ENCODE results near the gene BCO1.

Gene BCO1

DNA sequence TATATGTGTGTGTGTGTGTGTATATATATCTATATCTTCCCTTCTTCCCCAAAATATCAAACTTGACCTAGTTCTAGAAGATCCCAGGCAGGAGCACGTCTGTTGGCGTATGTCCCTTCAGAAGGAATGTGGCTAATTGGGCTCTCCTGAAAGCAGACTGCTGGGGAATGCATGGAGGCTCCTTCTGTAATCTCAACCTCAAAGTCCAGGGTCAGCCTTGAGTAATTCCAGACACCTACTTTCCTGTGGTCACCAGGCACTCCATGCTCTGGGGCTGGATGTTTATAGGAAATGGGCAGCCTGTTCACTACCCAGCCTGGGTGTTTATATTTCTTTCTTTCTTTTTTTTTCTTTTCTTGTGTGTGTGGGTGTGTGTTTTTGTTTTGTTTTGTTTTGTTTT is 13.4 kb downstream of the BCO1 start:
- no peaks in the 10 kb centered on the region for H3F3A ChIP-seq (ENCODE audit: insufficient read depth, low read length)
- H3K4me1 ChIP-seq (ENCODE audit: insufficient read depth, low read length, severe bottlenecking) = no peaks in the 10 kb centered on the region
- no peak overlapping the region for H3K4me2 ChIP-seq (ENCODE audit: low read length)
- peaks cover 4% of the 10 kb centered on the region; the same call in 1 of the 2 replicates for H3K27me3 ChIP-seq (ENCODE audit: insufficient read depth, low read length)
- no peak overlapping the region for H2AFZ ChIP-seq (ENCODE audit: low read length)
- no peak overlapping the region for H3K4me3 ChIP-seq (ENCODE audit: low read depth, low read length, poor library complexity, severe bottlenecking)
- no peak overlapping the region for H3K27ac ChIP-seq (ENCODE audit: low read depth, low read length, poor library complexity, severe bottlenecking)
- no peaks in the 10 kb centered on the region for H3K9me3 ChIP-seq (ENCODE audit: low read length)
- TF ChIP-seq, protein P1, sequence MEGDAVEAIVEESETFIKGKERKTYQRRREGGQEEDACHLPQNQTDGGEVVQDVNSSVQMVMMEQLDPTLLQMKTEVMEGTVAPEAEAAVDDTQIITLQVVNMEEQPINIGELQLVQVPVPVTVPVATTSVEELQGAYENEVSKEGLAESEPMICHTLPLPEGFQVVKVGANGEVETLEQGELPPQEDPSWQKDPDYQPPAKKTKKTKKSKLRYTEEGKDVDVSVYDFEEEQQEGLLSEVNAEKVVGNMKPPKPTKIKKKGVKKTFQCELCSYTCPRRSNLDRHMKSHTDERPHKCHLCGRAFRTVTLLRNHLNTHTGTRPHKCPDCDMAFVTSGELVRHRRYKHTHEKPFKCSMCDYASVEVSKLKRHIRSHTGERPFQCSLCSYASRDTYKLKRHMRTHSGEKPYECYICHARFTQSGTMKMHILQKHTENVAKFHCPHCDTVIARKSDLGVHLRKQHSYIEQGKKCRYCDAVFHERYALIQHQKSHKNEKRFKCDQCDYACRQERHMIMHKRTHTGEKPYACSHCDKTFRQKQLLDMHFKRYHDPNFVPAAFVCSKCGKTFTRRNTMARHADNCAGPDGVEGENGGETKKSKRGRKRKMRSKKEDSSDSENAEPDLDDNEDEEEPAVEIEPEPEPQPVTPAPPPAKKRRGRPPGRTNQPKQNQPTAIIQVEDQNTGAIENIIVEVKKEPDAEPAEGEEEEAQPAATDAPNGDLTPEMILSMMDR (IDR thresholded peaks at IDR 0.05; ENCODE audit: low read length) = no peak
- no peak for TF ChIP-seq EZH2 (IDR thresholded peaks at IDR 0.05; ENCODE audit: borderline replicate concordance, low read length)
- no peaks in the 10 kb centered on the region for H3K9me2 ChIP-seq (ENCODE audit: low read depth, low read length)
- no peaks in the 10 kb centered on the region for H4K20me1 ChIP-seq (ENCODE audit: insufficient read depth, low read length)
- no peaks in the 10 kb centered on the region for H3K79me2 ChIP-seq (ENCODE audit: insufficient read depth, low read length)
- H3K36me3 ChIP-seq (ENCODE audit: insufficient read depth, low read length) = no peaks in the 10 kb centered on the region
- no peak overlapping the region for H3K9ac ChIP-seq (ENCODE audit: low read length)

DNA sequence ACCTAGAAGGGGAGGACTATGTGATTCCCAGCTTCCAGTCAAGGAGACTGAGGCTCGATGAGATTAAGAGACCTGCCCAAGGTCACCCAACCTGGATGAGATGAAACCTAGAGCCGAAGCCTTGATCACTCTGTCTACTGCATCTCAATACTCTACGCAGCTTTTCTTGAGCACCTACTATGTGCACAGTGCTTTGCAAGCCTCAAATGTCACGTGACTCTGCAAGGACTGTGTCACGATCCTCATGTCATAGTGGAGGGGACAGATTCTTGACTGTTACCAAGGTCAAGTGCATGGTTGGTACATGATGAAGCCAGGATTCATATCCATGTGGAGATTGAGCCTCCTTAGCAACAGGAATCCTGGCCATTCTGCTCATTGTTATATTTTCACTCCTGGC is 14.7 kb downstream of the BCO1 start:
- H3K36me3 ChIP-seq (ENCODE audit: insufficient read depth, low read length) = no peaks in the 10 kb centered on the region; the same call in 1 of the 2 replicates
- H3K4me1 ChIP-seq (ENCODE audit: insufficient read depth, low read length, severe bottlenecking) = no peaks in the 10 kb centered on the region
- H2AFZ ChIP-seq (ENCODE audit: low read length) = no peak overlapping the region
- H3K4me3 ChIP-seq (ENCODE audit: low read depth, low read length, poor library complexity, severe bottlenecking) = no peak overlapping the region
- no peaks in the 10 kb centered on the region for H3K79me2 ChIP-seq (ENCODE audit: insufficient read depth, low read length)
- H3K9me2 ChIP-seq (ENCODE audit: low read depth, low read length) = no peaks in the 10 kb centered on the region
- no peak overlapping the region for H3K4me2 ChIP-seq (ENCODE audit: low read length)
- H4K20me1 ChIP-seq (ENCODE audit: insufficient read depth, low read length) = no peaks in the 10 kb centered on the region
- H3K27me3 ChIP-seq (ENCODE audit: insufficient read depth, low read length) = peaks cover 8% of the 10 kb centered on the region; the same call in 1 of the 2 replicates
- no peak overlapping the region for H3K9ac ChIP-seq (ENCODE audit: low read length)
- no peaks in the 10 kb centered on the region for H3F3A ChIP-seq (ENCODE audit: insufficient read depth, low read length)
- H3K9me3 ChIP-seq (ENCODE audit: low read length) = no peaks in the 10 kb centered on the region
- no peak overlapping the region for H3K27ac ChIP-seq (ENCODE audit: low read depth, low read length, poor library complexity, severe bottlenecking)
- no peak for TF ChIP-seq EZH2 (IDR thresholded peaks at IDR 0.05; ENCODE audit: borderline replicate concordance, low read length)
- TF ChIP-seq, protein P1 (IDR thresholded peaks at IDR 0.05; ENCODE audit: low read length) = no peak

DNA sequence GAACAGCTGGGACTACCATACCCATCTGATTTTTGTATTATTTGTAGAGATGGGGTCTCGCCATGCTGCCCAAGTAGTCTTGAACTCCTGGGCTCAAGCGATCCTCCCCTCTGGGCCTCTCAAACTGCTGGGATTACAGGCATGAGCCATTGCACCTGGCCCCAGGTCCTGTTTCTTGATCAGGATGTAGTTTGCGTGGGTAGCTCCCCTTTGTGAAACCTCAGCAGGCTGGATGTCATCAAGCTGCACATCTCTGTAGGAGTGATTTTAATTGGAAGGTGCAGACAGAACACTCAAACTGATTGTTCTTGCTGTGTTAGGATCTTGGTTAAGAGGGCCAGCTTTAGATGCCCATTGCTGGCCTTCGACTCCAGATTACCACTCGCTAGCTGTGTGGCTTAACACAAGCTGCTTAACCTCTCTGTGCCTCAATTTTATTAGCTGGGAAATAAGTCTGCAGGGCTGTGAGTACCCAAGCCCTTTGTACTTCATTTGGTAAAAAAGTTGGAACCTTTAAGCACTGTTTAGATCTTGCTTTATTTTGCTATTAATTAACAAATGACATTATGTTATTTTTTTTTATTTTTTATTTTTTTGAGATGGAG is 16.5 kb downstream of the BCO1 start:
- Histone ChIP-seq H3K4me3 (ENCODE audit: low read depth, low read length, poor library complexity, severe bottlenecking) (no peak overlapping the region), H3K9ac (ENCODE audit: low read length) (no peak overlapping the region), H3K27me3 (ENCODE audit: insufficient read depth, low read length) (peaks cover 10% of the 10 kb centered on the region; the same call in 1 of the 2 replicates), H3K9me2 (ENCODE audit: low read depth, low read length) (no peaks in the 10 kb centered on the region), H3K4me2 (ENCODE audit: low read length) (no peak overlapping the region), H2AFZ (ENCODE audit: low read length) (no peak overlapping the region), H4K20me1 (ENCODE audit: insufficient read depth, low read length) (no peaks in the 10 kb centered on the region), H3K79me2 (ENCODE audit: insufficient read depth, low read length) (no peaks in the 10 kb centered on the region), H3K27ac (ENCODE audit: low read depth, low read length, poor library complexity, severe bottlenecking) (no peak overlapping the region), H3F3A (ENCODE audit: insufficient read depth, low read length) (no peaks in the 10 kb centered on the region), H3K4me1 (ENCODE audit: insufficient read depth, low read length, severe bottlenecking) (no peaks in the 10 kb centered on the region), H3K9me3 (ENCODE audit: low read length) (0 out of 2 replicates have a peak, but pooled peaks cover 4% of the 10 kb centered on the region), H3K36me3 (ENCODE audit: insufficient read depth, low read length) (no peaks in the 10 kb centered on the region; the same call in 1 of the 2 replicates)
- TF ChIP-seq, protein P1 (IDR thresholded peaks at IDR 0.05; ENCODE audit: low read length) = no peak
- TF ChIP-seq EZH2 (IDR thresholded peaks at IDR 0.05; ENCODE audit: borderline replicate concordance, low read length) = no peak
